Esophagus muscularis mucosa (tissue), 4 donors: ENCODE data around the gene BFAR.

Experiments
- EP300 ChIP-seq: sonication (generic); formaldehyde crosslinking; IDR thresholded peaks from one replicate; pipeline ENCODE4 v1.6.1; 2017; ENCODE audit warnings: antibody characterized with exemption
- POLR2A ChIP-seq: fragments of 450-650 bp; IDR thresholded peaks from one replicate; pipeline ENCODE4 v1.6.1; 2017; ENCODE audit warnings: antibody characterized with exemption, moderate library complexity, mild to moderate bottlenecking, low read depth
- POLR2AphosphoS5 ChIP-seq, 2 donors: sonication (generic); formaldehyde crosslinking; IDR thresholded peaks; one replicate each; pipeline ENCODE4 v1.6.1; 2017; ENCODE audit warnings: antibody characterized with exemption in 2 of 2
- TF ChIP-seq, protein P1 (sequence below), 3 experiments: fragments of 200-600 bp in 2 of 3; fragments of 450-650 bp in 1 of 3; sonication (generic) in 2 of 3; IDR thresholded peaks; one replicate each; pipeline ENCODE4 v1.5.1; 2017 to 2019; ENCODE audit warnings: antibody characterized with exemption in 3 of 3, mild to moderate bottlenecking in 2 of 3, moderate library complexity in 1 of 3

DNA sequence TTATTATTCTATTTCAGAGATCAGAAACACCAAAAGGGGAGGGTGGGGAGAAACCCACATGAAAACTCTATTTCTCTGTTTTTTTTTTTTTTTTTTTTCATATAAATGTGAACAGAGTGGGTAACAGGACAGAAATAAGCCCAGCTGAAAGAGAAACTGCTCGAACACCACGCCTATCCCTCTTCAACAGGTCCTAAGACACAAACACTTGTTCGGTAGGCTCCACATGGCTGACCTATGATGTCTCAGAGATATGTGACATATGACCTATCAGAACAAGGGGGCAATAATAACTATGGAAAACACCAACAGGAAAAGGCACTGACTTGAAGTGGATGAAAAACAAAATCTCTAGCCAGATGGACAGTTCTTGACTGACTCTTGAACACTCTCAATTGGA lies 47.5 kb upstream of the BFAR start:
- TF ChIP-seq, protein P1, sequence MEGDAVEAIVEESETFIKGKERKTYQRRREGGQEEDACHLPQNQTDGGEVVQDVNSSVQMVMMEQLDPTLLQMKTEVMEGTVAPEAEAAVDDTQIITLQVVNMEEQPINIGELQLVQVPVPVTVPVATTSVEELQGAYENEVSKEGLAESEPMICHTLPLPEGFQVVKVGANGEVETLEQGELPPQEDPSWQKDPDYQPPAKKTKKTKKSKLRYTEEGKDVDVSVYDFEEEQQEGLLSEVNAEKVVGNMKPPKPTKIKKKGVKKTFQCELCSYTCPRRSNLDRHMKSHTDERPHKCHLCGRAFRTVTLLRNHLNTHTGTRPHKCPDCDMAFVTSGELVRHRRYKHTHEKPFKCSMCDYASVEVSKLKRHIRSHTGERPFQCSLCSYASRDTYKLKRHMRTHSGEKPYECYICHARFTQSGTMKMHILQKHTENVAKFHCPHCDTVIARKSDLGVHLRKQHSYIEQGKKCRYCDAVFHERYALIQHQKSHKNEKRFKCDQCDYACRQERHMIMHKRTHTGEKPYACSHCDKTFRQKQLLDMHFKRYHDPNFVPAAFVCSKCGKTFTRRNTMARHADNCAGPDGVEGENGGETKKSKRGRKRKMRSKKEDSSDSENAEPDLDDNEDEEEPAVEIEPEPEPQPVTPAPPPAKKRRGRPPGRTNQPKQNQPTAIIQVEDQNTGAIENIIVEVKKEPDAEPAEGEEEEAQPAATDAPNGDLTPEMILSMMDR (IDR thresholded peaks at IDR 0.05) = no peak
- TF ChIP-seq POLR2AphosphoS5 (IDR thresholded peaks at IDR 0.05) = no peak
- no peak for TF ChIP-seq POLR2A
- no peak for TF ChIP-seq EP300
